ENCODE measurements around the gene KRTAP1-5.
"Not testable (repeated sequence)": the region's sequence is repeated elsewhere in the genome, so short reads cannot be mapped to it uniquely, and the experiment has no call there.

The KRTAP1-5 gene

GRCh38 chr17:41002814-41003213 lies 24.2 kb downstream of the KRTAP1-5 start:
- no peak for DNase-seq

GRCh38 chr17:41001795-41002194 lies 25.2 kb downstream of the KRTAP1-5 start:
- no peak for DNase-seq

GRCh38 chr17:40999563-40999962 lies 27.4 kb downstream of the KRTAP1-5 start, which contains the start of gene KRTAP3-2:
TSS of gene KRTAP3-2 (minus strand) at chr17:40999906. CDS start at chr17:40999853, 53 bp downstream.
- DNase-seq = not testable (repeated sequence)

- no peak for DNase-seq
Measured at GRCh38 chr17:40997361-40997760, 29.6 kb downstream of the KRTAP1-5 start.

- DNase-seq = no peak
Measured at GRCh38 chr17:40996829-40997228, 30.2 kb downstream of the KRTAP1-5 start.

- DNase-seq = no peak
Measured at GRCh38 chr17:40995116-40995515, 31.9 kb downstream of the KRTAP1-5 start.

- DNase-seq = no peak
Measured at GRCh38 chr17:40993839-40994238, 33.2 kb downstream of the KRTAP1-5 start, which contains the start of gene KRTAP3-3. TSS of gene KRTAP3-3 (minus strand) at chr17:40994164. CDS start at chr17:40994097, 67 bp downstream.

- DNase-seq = no peak
Measured at GRCh38 chr17:40993084-40993483, 33.9 kb downstream of the KRTAP1-5 start.

- DNase-seq = no peak
Measured at GRCh38 chr17:40992666-40993065, 34.3 kb downstream of the KRTAP1-5 start.

- DNase-seq = no peak
Measured at GRCh38 chr17:40986920-40987319, 40.1 kb downstream of the KRTAP1-5 start.

- DNase-seq = no peak
Measured at GRCh38 chr17:40984226-40984625, 42.8 kb downstream of the KRTAP1-5 start, which contains the start of gene KRT40. TSS of gene KRT40 (minus strand) at chr17:40984326. CDS start at chr17:40984273, 53 bp downstream.

- DNase-seq = no peak
Measured at GRCh38 chr17:40981115-40981514, 45.9 kb downstream of the KRTAP1-5 start.

- DNase-seq = no peak
Measured at GRCh38 chr17:40980596-40980995, 46.4 kb downstream of the KRTAP1-5 start.

- no peak for DNase-seq
Measured at GRCh38 chr17:40980117-40980516, 46.9 kb downstream of the KRTAP1-5 start.

GRCh38 chr17:40978575-40979151 lies 48.3 kb downstream of the KRTAP1-5 start:
- DNase-seq = no peak

Measured in SHP77 (cell line).